ENCODE data around the gene NALF2.

NALF2 gene

DNA sequence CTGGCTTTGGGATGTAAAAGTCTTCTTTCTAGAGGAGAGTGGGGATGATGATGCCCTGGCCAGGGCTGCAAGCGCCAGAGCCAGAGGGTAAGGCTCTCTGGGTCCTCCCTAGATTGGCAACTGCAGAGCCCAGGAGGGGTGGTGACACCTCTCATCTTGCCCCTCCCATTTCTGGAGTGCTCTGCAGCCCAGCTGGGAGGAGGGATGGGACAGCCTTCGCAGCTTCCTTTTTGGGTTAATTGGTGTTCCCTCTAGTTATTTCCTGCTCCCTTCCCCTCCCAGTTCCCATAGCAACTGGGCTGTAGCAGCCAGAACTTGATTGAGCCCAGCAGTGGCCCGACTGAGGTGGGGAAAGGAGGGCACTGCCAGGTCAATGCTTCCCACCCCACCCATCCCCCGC is 19.2 kb downstream of the NALF2 start:
- TF ChIP-seq EZH2phosphoT487 (IDR thresholded peaks at IDR 0.05; ENCODE audit: low read length) (no peak), EZH2 (optimal IDR thresholded peaks at IDR 0.05; ENCODE audit: low read depth, low read length) (no peak)
- TF ChIP-seq, protein P1, sequence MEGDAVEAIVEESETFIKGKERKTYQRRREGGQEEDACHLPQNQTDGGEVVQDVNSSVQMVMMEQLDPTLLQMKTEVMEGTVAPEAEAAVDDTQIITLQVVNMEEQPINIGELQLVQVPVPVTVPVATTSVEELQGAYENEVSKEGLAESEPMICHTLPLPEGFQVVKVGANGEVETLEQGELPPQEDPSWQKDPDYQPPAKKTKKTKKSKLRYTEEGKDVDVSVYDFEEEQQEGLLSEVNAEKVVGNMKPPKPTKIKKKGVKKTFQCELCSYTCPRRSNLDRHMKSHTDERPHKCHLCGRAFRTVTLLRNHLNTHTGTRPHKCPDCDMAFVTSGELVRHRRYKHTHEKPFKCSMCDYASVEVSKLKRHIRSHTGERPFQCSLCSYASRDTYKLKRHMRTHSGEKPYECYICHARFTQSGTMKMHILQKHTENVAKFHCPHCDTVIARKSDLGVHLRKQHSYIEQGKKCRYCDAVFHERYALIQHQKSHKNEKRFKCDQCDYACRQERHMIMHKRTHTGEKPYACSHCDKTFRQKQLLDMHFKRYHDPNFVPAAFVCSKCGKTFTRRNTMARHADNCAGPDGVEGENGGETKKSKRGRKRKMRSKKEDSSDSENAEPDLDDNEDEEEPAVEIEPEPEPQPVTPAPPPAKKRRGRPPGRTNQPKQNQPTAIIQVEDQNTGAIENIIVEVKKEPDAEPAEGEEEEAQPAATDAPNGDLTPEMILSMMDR (IDR thresholded peaks at IDR 0.05; ENCODE audit: low read length): no peak
- H3K9me2 ChIP-seq (replicated peaks; ENCODE audit: insufficient read depth, low read length): no peaks in the 10 kb centered on the region
- H3K9ac ChIP-seq (ENCODE audit: low read length): no peak overlapping the region
- no peaks in the 10 kb centered on the region for H3K9me3 ChIP-seq (replicated peaks; ENCODE audit: insufficient read depth, low read length)
- H2AFZ ChIP-seq (ENCODE audit: low read length): no peak overlapping the region
- no peaks in the 10 kb centered on the region for H3F3A ChIP-seq (ENCODE audit: insufficient read depth, low read length)
- H3K79me2 ChIP-seq (ENCODE audit: low read length): no peaks in the 10 kb centered on the region
- no peaks in the 10 kb centered on the region for H4K20me1 ChIP-seq (ENCODE audit: insufficient read depth, low read length)
- H3K4me1 ChIP-seq (ENCODE audit: low read length): no peaks in the 10 kb centered on the region
- no peaks in the 10 kb centered on the region for H3K27me3 ChIP-seq (replicated peaks; ENCODE audit: insufficient read depth, low read length)
- no peak overlapping the region for H3K27ac ChIP-seq (ENCODE audit: low read length)
- H3K36me3 ChIP-seq (replicated peaks; ENCODE audit: insufficient read depth, low read length): no peaks in the 10 kb centered on the region
- no peak overlapping the region for H3K4me3 ChIP-seq (ENCODE audit: low read length)
- no peak for DNase-seq
- H3K4me2 ChIP-seq (ENCODE audit: low read depth, low read length): no peak overlapping the region

DNA sequence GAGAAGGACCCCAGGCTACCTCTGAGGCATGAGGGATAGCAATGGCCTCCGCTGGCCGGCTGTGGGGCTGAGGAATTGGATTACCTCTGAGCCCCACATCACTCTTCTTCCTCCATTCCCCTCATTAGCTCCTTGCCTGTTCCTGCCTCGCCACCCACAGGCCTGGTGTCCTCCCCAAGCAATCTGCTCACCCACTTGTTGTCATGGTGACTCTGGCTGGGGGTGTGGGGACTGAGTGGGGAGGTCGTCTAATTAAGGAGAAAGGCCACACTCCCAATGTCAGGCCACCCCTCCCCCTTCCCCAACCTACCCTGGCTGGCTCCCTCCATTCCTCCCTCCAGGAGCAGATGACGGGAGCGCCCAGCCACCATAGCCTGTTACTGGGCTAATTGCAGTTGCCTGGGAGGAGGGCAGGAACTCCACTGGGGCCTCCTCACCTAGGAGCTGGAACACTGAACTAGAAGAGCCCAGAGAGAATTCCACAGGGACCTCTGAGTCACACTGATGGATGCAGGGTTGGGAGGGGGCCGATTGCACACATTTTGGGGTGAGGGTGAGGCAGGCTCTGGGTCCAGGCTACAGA is 20.7 kb downstream of the NALF2 start:
- no peaks in the 10 kb centered on the region for H3F3A ChIP-seq (ENCODE audit: insufficient read depth, low read length)
- TF ChIP-seq EZH2 (optimal IDR thresholded peaks at IDR 0.05; ENCODE audit: low read depth, low read length): no peak
- TF ChIP-seq, protein P1 (IDR thresholded peaks at IDR 0.05; ENCODE audit: low read length): no peak
- no peak for TF ChIP-seq EZH2phosphoT487 (IDR thresholded peaks at IDR 0.05; ENCODE audit: low read length)
- no peak overlapping the region for H2AFZ ChIP-seq (ENCODE audit: low read length)
- no peaks in the 10 kb centered on the region for H3K9me2 ChIP-seq (replicated peaks; ENCODE audit: insufficient read depth, low read length)
- DNase-seq: no peak
- H4K20me1 ChIP-seq (ENCODE audit: insufficient read depth, low read length): no peaks in the 10 kb centered on the region
- H3K4me3 ChIP-seq (ENCODE audit: low read length): no peak overlapping the region
- H3K79me2 ChIP-seq (ENCODE audit: low read length): no peaks in the 10 kb centered on the region
- H3K27ac ChIP-seq (ENCODE audit: low read length): no peak overlapping the region
- no peak overlapping the region for H3K9ac ChIP-seq (ENCODE audit: low read length)
- no peaks in the 10 kb centered on the region for H3K4me1 ChIP-seq (ENCODE audit: low read length)
- H3K4me2 ChIP-seq (ENCODE audit: low read depth, low read length): no peak overlapping the region
- H3K36me3 ChIP-seq (replicated peaks; ENCODE audit: insufficient read depth, low read length): no peaks in the 10 kb centered on the region
- H3K27me3 ChIP-seq (replicated peaks; ENCODE audit: insufficient read depth, low read length): no peaks in the 10 kb centered on the region
- no peaks in the 10 kb centered on the region for H3K9me3 ChIP-seq (replicated peaks; ENCODE audit: insufficient read depth, low read length)

DNA sequence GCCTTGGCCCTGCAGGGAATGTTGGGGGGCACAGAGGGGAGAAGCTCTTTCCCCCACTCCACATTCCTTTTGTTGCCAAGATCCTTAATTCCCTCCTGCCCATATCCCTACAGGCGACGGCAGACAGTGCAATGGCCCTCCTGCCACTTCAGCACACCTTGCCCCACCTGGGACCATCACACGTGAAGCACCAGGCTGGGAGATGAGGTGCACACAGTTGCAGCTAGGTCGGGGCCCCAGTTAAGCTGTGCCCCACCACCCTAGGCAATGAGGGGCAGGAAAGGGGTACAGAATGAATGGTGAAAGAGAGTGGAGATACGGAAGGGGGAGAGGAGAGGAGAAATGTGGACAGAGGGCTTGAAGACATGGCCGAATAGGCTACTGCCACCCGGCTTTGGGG is 26.2 kb downstream of the NALF2 start:
- Histone ChIP-seq H3K4me2 (ENCODE audit: low read depth, low read length) (no peak overlapping the region), H3F3A (ENCODE audit: insufficient read depth, low read length) (no peaks in the 10 kb centered on the region), H3K9ac (ENCODE audit: low read length) (no peak overlapping the region), H3K27me3 (replicated peaks; ENCODE audit: insufficient read depth, low read length) (no peaks in the 10 kb centered on the region), H3K9me2 (replicated peaks; ENCODE audit: insufficient read depth, low read length) (no peaks in the 10 kb centered on the region), H2AFZ (ENCODE audit: low read length) (no peak overlapping the region), H3K4me1 (ENCODE audit: low read length) (no peaks in the 10 kb centered on the region), H3K36me3 (replicated peaks; ENCODE audit: insufficient read depth, low read length) (no peaks in the 10 kb centered on the region), H3K27ac (ENCODE audit: low read length) (no peak overlapping the region), H3K4me3 (ENCODE audit: low read length) (no peak overlapping the region), H3K9me3 (replicated peaks; ENCODE audit: insufficient read depth, low read length) (no peaks in the 10 kb centered on the region), H3K79me2 (ENCODE audit: low read length) (no peaks in the 10 kb centered on the region), H4K20me1 (ENCODE audit: insufficient read depth, low read length) (no peaks in the 10 kb centered on the region)
- no peak for DNase-seq
- TF ChIP-seq, protein P1 (IDR thresholded peaks at IDR 0.05; ENCODE audit: low read length): no peak
- TF ChIP-seq EZH2 (optimal IDR thresholded peaks at IDR 0.05; ENCODE audit: low read depth, low read length) (no peak), EZH2phosphoT487 (IDR thresholded peaks at IDR 0.05; ENCODE audit: low read length) (no peak)

All from MM.1S (cell line).